Measurements from ENCODE around the gene MLPH. TPM values are rescaled to one million over a fixed set of nuclear protein-coding genes. Genes with fewer than 3 reads are reported as not detected.

Gene MLPH
- total and polyA plus RNA-seq, 2 of the 13 experiments (the other 11 are each of a cell fraction or from before 2014, with no cell fraction given) = 0.12 TPM; not detected in 1

DNA sequence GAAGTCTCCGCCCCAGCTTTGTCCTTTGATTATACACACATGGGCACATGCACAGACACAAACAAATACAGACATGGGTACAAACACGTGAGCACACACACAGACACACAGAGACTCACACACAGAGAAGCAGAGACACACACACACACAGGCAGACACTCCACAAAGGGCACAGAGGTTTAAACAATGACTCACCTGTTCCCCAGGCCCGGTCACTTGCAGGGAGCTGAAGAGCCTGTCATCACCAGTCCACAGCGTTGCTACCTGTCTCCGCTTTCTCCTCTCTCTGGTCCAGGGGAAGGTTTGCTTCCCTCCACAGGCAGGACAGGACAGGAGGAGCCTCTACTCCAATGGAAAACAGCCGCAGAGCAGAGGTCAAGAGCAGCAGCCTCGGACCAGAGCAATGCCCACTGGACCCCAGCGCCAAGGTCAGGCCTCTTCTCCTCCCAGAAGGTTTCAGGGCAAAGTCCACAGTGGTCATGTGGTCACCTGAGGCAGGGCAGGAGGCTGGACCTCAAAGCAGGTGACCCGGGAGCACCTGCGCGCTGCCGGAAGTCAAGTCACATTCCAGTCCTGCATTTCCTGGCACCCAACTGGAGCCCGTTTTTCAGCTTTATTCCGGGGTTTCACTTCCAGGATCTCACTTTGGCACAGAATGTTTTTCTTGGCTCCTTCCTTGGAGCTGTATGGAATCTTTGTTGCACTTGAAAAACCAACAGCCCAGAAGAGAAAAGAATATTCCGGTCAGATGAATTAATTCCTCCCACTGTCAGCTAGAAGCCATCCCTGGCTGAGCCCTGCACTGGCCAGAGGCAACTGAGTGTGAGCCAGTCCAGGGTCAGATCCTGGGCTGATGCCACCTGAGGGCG lies 103.5 kb downstream of the MLPH start, which contains the start of gene RAB17 (continued):
- TF ChIP-seq, protein P1, sequence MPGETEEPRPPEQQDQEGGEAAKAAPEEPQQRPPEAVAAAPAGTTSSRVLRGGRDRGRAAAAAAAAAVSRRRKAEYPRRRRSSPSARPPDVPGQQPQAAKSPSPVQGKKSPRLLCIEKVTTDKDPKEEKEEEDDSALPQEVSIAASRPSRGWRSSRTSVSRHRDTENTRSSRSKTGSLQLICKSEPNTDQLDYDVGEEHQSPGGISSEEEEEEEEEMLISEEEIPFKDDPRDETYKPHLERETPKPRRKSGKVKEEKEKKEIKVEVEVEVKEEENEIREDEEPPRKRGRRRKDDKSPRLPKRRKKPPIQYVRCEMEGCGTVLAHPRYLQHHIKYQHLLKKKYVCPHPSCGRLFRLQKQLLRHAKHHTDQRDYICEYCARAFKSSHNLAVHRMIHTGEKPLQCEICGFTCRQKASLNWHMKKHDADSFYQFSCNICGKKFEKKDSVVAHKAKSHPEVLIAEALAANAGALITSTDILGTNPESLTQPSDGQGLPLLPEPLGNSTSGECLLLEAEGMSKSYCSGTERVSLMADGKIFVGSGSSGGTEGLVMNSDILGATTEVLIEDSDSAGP (CRISPR knock-in tag; IDR thresholded peaks at IDR 0.05; ENCODE audit: borderline replicate concordance) = peak; percentile 96; the same call in 1 of the 2 replicates
- peak; percentile 92; the same call in 1 of the 2 replicates for TF ChIP-seq RFXAP (CRISPR knock-in tag; IDR thresholded peaks at IDR 0.05; ENCODE audit: borderline replicate concordance)
- TF ChIP-seq ZSCAN20 (CRISPR knock-in tag; IDR thresholded peaks at IDR 0.05; ENCODE audit: borderline replicate concordance) = no peak
- peak; percentile 88 for TF ChIP-seq PHF5A (CRISPR knock-in tag; IDR thresholded peaks at IDR 0.05; ENCODE audit: low read depth, unreplicated experiment)
- TF ChIP-seq, protein P2, sequence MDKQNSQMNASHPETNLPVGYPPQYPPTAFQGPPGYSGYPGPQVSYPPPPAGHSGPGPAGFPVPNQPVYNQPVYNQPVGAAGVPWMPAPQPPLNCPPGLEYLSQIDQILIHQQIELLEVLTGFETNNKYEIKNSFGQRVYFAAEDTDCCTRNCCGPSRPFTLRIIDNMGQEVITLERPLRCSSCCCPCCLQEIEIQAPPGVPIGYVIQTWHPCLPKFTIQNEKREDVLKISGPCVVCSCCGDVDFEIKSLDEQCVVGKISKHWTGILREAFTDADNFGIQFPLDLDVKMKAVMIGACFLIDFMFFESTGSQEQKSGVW (CRISPR knock-in tag; IDR thresholded peaks at IDR 0.05; ENCODE audit: borderline replicate concordance) = no peak
- TF ChIP-seq, protein P3, sequence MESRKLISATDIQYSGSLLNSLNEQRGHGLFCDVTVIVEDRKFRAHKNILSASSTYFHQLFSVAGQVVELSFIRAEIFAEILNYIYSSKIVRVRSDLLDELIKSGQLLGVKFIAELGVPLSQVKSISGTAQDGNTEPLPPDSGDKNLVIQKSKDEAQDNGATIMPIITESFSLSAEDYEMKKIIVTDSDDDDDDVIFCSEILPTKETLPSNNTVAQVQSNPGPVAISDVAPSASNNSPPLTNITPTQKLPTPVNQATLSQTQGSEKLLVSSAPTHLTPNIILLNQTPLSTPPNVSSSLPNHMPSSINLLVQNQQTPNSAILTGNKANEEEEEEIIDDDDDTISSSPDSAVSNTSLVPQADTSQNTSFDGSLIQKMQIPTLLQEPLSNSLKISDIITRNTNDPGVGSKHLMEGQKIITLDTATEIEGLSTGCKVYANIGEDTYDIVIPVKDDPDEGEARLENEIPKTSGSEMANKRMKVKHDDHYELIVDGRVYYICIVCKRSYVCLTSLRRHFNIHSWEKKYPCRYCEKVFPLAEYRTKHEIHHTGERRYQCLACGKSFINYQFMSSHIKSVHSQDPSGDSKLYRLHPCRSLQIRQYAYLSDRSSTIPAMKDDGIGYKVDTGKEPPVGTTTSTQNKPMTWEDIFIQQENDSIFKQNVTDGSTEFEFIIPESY (CRISPR knock-in tag; IDR thresholded peaks at IDR 0.05) = peak; percentile 69
- TF ChIP-seq, protein P4, sequence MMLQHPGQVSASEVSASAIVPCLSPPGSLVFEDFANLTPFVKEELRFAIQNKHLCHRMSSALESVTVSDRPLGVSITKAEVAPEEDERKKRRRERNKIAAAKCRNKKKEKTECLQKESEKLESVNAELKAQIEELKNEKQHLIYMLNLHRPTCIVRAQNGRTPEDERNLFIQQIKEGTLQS (CRISPR knock-in tag; IDR thresholded peaks at IDR 0.05) = peak; percentile 62; the same call in 1 of the 2 replicates
- TF ChIP-seq FOXA1 (IDR thresholded peaks at IDR 0.05) = no peak
- TF ChIP-seq FOXA1 (CRISPR knock-in tag; IDR thresholded peaks at IDR 0.05) = no peak
- no peak for TF ChIP-seq KMT2B (CRISPR knock-in tag; IDR thresholded peaks at IDR 0.05)
- TF ChIP-seq KDM2A (CRISPR knock-in tag; IDR thresholded peaks at IDR 0.05; ENCODE audit: borderline replicate concordance, low read depth) = peak; percentile 79; the same call in 1 of the 2 replicates
- TF ChIP-seq, protein P5, sequence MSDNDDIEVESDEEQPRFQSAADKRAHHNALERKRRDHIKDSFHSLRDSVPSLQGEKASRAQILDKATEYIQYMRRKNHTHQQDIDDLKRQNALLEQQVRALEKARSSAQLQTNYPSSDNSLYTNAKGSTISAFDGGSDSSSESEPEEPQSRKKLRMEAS (IDR thresholded peaks at IDR 0.05) = peak; percentile 79
- peak; percentile 81 for TF ChIP-seq CBX1 (IDR thresholded peaks at IDR 0.05; ENCODE audit: low read depth)
- TF ChIP-seq SPEN (CRISPR knock-in tag; IDR thresholded peaks at IDR 0.05; ENCODE audit: low read depth) = peak; percentile 97
- TF ChIP-seq RORA (CRISPR knock-in tag; IDR thresholded peaks at IDR 0.05) = no peak
- peak; percentile 84 for TF ChIP-seq ISL2 (CRISPR knock-in tag; IDR thresholded peaks at IDR 0.05)
- peak; percentile 84; the same call in 1 of the 2 replicates for TF ChIP-seq TOE1 (CRISPR knock-in tag; IDR thresholded peaks at IDR 0.05)
- TF ChIP-seq, protein P6, sequence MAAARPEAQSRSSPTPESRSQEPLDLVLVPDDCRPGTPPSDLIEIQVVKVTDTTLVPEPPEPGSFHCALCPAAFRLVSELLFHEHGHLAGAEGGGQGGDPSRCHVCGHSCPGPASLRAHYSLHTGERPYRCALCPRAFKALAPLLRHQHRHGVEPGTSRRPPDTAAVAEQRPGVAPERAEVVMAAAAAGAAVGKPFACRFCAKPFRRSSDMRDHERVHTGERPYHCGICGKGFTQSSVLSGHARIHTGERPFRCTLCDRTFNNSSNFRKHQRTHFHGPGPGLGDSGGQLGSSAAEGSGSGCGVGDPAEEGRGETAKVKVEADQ (CRISPR knock-in tag; IDR thresholded peaks at IDR 0.05; ENCODE audit: borderline replicate concordance) = 0 out of 2 replicates have a peak, but pooled peaks have one; percentile 82
- peak; percentile 74 for TF ChIP-seq HMG20B (CRISPR knock-in tag; conservative IDR thresholded peaks at IDR 0.05)
- peak; percentile 44; the same call in 1 of the 2 replicates for TF ChIP-seq NFIC (IDR thresholded peaks at IDR 0.05; ENCODE audit: low read length)
- TF ChIP-seq, protein P7, sequence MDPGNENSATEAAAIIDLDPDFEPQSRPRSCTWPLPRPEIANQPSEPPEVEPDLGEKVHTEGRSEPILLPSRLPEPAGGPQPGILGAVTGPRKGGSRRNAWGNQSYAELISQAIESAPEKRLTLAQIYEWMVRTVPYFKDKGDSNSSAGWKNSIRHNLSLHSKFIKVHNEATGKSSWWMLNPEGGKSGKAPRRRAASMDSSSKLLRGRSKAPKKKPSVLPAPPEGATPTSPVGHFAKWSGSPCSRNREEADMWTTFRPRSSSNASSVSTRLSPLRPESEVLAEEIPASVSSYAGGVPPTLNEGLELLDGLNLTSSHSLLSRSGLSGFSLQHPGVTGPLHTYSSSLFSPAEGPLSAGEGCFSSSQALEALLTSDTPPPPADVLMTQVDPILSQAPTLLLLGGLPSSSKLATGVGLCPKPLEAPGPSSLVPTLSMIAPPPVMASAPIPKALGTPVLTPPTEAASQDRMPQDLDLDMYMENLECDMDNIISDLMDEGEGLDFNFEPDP (CRISPR knock-in tag; conservative IDR thresholded peaks at IDR 0.05) = no peak
- TF ChIP-seq ARNTL (CRISPR knock-in tag; IDR thresholded peaks at IDR 0.05) = peak; percentile 98
